Liver (tissue), 3 donors: ENCODE data around the gene TM4SF18.

Experiments used
- FOXA1 ChIP-seq: IDR thresholded peaks from 2 replicates; pipeline ENCODE4 v1.6.1; 2016; ENCODE audit warnings: antibody characterized with exemption
- FOXA2 ChIP-seq: IDR thresholded peaks from 2 replicates; pipeline ENCODE4 v1.6.1; 2016; ENCODE audit warnings: antibody characterized with exemption
- JUND ChIP-seq, 2 donors: IDR thresholded peaks; 2 replicates each; pipeline ENCODE4 v1.6.1; 2016; ENCODE audit warnings: antibody characterized with exemption in 2 of 2
- SP1 ChIP-seq: IDR thresholded peaks from 2 replicates; pipeline ENCODE4 v1.6.1; 2018; ENCODE audit warnings: antibody characterized with exemption, mild to moderate bottlenecking
- TAF1 ChIP-seq: conservative IDR thresholded peaks from 2 replicates; pipeline ENCODE4 v1.6.1; 2016; ENCODE audit warnings: antibody characterized with exemption, mild to moderate bottlenecking
- YY1 ChIP-seq: IDR thresholded peaks from 2 replicates; pipeline ENCODE4 v1.6.1; 2016; ENCODE audit warnings: antibody characterized with exemption, mild to moderate bottlenecking
- TF ChIP-seq, protein P1 (sequence below): fragments of 150-350 bp; IDR thresholded peaks from 2 replicates; pipeline ENCODE4 v1.5.1; 2017; ENCODE audit warnings: improper control_type of control experiment, low read depth, low read length; ENCODE audit not compliant: missing input control
- TF ChIP-seq, protein P2 (sequence below): IDR thresholded peaks from 2 replicates; pipeline ENCODE4 v1.6.1; 2016; ENCODE audit warnings: antibody characterized with exemption, mild to moderate bottlenecking
- donor health status: healthy.
- donor health status: healthy.

DNA sequence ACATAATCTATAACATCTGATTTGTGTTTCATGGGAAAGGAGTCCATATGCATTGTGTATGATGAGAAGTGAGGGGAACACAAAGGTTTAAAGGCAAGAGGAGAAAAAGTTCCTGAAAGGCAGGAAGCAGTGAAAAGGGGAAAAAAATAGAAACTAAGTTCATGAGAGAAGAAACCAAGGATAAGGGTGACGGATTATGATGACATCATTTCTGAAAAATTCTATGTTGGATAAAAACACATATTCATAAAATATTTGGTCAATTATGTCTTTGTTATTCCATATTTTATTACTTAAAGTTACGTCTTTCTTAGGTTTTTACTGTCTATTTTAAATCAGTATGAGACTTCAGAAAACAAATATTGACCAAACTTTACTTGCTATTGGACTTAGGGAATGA, 63.3 kb downstream of the TM4SF18 start:
- TF ChIP-seq JUND (IDR thresholded peaks at IDR 0.05): no peak
- TF ChIP-seq TAF1: no peak
- TF ChIP-seq, protein P1, sequence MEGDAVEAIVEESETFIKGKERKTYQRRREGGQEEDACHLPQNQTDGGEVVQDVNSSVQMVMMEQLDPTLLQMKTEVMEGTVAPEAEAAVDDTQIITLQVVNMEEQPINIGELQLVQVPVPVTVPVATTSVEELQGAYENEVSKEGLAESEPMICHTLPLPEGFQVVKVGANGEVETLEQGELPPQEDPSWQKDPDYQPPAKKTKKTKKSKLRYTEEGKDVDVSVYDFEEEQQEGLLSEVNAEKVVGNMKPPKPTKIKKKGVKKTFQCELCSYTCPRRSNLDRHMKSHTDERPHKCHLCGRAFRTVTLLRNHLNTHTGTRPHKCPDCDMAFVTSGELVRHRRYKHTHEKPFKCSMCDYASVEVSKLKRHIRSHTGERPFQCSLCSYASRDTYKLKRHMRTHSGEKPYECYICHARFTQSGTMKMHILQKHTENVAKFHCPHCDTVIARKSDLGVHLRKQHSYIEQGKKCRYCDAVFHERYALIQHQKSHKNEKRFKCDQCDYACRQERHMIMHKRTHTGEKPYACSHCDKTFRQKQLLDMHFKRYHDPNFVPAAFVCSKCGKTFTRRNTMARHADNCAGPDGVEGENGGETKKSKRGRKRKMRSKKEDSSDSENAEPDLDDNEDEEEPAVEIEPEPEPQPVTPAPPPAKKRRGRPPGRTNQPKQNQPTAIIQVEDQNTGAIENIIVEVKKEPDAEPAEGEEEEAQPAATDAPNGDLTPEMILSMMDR: no peak
- TF ChIP-seq SP1: no peak
- TF ChIP-seq, protein P2, sequence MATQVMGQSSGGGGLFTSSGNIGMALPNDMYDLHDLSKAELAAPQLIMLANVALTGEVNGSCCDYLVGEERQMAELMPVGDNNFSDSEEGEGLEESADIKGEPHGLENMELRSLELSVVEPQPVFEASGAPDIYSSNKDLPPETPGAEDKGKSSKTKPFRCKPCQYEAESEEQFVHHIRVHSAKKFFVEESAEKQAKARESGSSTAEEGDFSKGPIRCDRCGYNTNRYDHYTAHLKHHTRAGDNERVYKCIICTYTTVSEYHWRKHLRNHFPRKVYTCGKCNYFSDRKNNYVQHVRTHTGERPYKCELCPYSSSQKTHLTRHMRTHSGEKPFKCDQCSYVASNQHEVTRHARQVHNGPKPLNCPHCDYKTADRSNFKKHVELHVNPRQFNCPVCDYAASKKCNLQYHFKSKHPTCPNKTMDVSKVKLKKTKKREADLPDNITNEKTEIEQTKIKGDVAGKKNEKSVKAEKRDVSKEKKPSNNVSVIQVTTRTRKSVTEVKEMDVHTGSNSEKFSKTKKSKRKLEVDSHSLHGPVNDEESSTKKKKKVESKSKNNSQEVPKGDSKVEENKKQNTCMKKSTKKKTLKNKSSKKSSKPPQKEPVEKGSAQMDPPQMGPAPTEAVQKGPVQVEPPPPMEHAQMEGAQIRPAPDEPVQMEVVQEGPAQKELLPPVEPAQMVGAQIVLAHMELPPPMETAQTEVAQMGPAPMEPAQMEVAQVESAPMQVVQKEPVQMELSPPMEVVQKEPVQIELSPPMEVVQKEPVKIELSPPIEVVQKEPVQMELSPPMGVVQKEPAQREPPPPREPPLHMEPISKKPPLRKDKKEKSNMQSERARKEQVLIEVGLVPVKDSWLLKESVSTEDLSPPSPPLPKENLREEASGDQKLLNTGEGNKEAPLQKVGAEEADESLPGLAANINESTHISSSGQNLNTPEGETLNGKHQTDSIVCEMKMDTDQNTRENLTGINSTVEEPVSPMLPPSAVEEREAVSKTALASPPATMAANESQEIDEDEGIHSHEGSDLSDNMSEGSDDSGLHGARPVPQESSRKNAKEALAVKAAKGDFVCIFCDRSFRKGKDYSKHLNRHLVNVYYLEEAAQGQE: no peak
- TF ChIP-seq FOXA2: no peak
- no peak for TF ChIP-seq FOXA1
- TF ChIP-seq YY1: no peak
